Suprapubic skin (tissue), 4 donors: ENCODE results near the gene SPATS2. TPM values are rescaled to one million over a fixed set of nuclear protein-coding genes. Genes with fewer than 3 reads are reported as not detected.

Experiments used
- DNase-seq, 2 donors: peaks; one replicate each; pipeline ENCODE4 v3.0.0-alpha.2; 2019; ENCODE audit warnings: low spot score in 2 of 2
- H3K27ac ChIP-seq: fragments of 200-600 bp; sonication (generic); one replicate; pipeline ENCODE4 v1.5.1; 2019
- H3K27me3 ChIP-seq: fragments of 200-600 bp; sonication (generic); one replicate; pipeline ENCODE4 v1.5.1; 2019
- H3K36me3 ChIP-seq: fragments of 200-600 bp; sonication (generic); one replicate; pipeline ENCODE4 v1.5.1; 2019
- H3K4me1 ChIP-seq: fragments of 200-600 bp; sonication (generic); one replicate; pipeline ENCODE4 v1.5.1; 2019
- H3K4me3 ChIP-seq: fragments of 200-600 bp; sonication (generic); one replicate; pipeline ENCODE4 v1.5.1; 2019; ENCODE audit warnings: mild to moderate bottlenecking
- H3K9me3 ChIP-seq: fragments of 200-600 bp; sonication (generic); one replicate; pipeline ENCODE4 v1.5.1; 2019
- EP300 ChIP-seq: sonication (generic); formaldehyde crosslinking; IDR thresholded peaks from one replicate; pipeline ENCODE4 v1.6.1; 2017; ENCODE audit warnings: antibody characterized with exemption
- POLR2A ChIP-seq, 2 donors: fragments of 450-650 bp; IDR thresholded peaks; one replicate each; pipeline ENCODE4 v1.6.1; 2017; ENCODE audit warnings: antibody characterized with exemption in 2 of 2, mild to moderate bottlenecking in 2 of 2, moderate library complexity in 2 of 2
- POLR2AphosphoS5 ChIP-seq, 3 donors: sonication (generic); formaldehyde crosslinking; IDR thresholded peaks; one replicate each; pipeline ENCODE4 v1.6.1; 2017; ENCODE audit warnings: antibody characterized with exemption in 3 of 3
- WGBS: methylation state at CpG from one replicate; pipeline ENCODE4 v1.1.5; 2018; 5-methylcytosine and 5-hydroxymethylcytosine counted together
- total RNA-seq, 4 donors: library from RNA; depleted of rRNA; stranded (reverse); fragments of >200 nt; gene quantifications; one replicate each; pipeline ENCODE4 v1.1.0, GENCODE V29; 2016
- TF ChIP-seq, protein P1 (sequence below), 2 donors: fragments of 200-600 bp in 1 of 2; fragments of 450-650 bp in 1 of 2; sonication (generic) in 1 of 2; IDR thresholded peaks; one replicate each; pipeline ENCODE4 v1.5.1; 2016 to 2019; ENCODE audit warnings: antibody characterized with exemption in 2 of 2, mild to moderate bottlenecking in 1 of 2, moderate library complexity in 1 of 2

The SPATS2 gene
- total RNA-seq, 4 donors from 2014 or later, result 22.7 to 42.6 (median 27.2) TPM

DNA sequence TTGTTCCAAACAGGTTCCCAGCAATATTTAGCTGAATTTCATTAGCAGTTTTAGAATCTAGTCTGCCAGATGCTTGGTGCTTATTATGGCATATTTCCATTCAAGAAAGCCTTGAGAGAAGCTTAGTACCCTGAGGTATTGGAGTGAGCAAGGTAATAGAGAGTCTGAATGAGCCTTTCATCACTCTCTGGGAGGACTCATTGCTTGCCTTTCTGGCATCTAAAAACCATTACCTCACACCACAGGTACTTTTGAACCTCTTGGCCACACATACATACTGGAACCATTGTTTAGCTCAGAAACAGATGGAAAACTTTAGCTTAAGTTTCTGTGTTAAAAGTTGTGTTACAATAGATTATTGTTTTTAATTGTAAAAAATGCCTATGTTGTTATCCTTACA, 144.1 kb downstream of the SPATS2 start:
- peaks cover 3% of the 10 kb centered on the region for H3K36me3 ChIP-seq
- H3K9me3 ChIP-seq, result no peaks in the 10 kb centered on the region
- no peak for TF ChIP-seq EP300
- TF ChIP-seq, protein P1, sequence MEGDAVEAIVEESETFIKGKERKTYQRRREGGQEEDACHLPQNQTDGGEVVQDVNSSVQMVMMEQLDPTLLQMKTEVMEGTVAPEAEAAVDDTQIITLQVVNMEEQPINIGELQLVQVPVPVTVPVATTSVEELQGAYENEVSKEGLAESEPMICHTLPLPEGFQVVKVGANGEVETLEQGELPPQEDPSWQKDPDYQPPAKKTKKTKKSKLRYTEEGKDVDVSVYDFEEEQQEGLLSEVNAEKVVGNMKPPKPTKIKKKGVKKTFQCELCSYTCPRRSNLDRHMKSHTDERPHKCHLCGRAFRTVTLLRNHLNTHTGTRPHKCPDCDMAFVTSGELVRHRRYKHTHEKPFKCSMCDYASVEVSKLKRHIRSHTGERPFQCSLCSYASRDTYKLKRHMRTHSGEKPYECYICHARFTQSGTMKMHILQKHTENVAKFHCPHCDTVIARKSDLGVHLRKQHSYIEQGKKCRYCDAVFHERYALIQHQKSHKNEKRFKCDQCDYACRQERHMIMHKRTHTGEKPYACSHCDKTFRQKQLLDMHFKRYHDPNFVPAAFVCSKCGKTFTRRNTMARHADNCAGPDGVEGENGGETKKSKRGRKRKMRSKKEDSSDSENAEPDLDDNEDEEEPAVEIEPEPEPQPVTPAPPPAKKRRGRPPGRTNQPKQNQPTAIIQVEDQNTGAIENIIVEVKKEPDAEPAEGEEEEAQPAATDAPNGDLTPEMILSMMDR (IDR thresholded peaks at IDR 0.05), result no peak
- no peak for TF ChIP-seq POLR2AphosphoS5 (IDR thresholded peaks at IDR 0.05)
- no peak for TF ChIP-seq POLR2A (IDR thresholded peaks at IDR 0.05)
- H3K27me3 ChIP-seq, result no peaks in the 10 kb centered on the region
- H3K27ac ChIP-seq, result no peak overlapping the region
- DNase-seq, result no peak
- peaks cover 4% of the 10 kb centered on the region for H3K4me1 ChIP-seq
- no peak overlapping the region for H3K4me3 ChIP-seq

DNA sequence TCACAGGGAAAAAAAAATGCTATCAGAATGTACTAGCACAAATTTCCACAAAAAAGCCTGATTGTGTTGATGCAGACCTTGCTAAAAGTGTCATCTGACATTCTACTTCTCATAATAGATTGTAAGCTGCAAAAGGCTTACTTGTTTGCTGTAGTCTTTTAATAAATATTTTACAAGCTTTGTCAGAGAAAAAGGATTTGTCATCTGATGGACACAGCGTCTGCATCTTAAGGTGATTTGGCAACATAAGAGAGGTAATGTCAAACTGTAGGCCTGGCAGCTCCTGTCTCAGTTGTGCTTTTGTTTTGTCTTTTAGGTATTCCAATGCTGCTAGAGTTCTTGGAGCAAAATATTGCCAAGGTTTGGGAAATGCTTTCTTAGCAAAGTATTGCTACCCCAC, 145.3 kb downstream of the SPATS2 start:
- peaks cover 3% of the 10 kb centered on the region for H3K36me3 ChIP-seq
- H3K27me3 ChIP-seq, result no peaks in the 10 kb centered on the region
- no peak overlapping the region for H3K27ac ChIP-seq
- H3K4me1 ChIP-seq, result peaks cover 4% of the 10 kb centered on the region
- DNase-seq, result no peak
- WGBS, result 77% methylated on average over 1 of the region's 1 CpG
- no peak for TF ChIP-seq EP300
- no peak for TF ChIP-seq POLR2A (IDR thresholded peaks at IDR 0.05)
- TF ChIP-seq POLR2AphosphoS5 (IDR thresholded peaks at IDR 0.05), result no peak
- TF ChIP-seq, protein P1 (IDR thresholded peaks at IDR 0.05), result no peak
- H3K9me3 ChIP-seq, result no peaks in the 10 kb centered on the region
- H3K4me3 ChIP-seq, result no peak overlapping the region

DNA sequence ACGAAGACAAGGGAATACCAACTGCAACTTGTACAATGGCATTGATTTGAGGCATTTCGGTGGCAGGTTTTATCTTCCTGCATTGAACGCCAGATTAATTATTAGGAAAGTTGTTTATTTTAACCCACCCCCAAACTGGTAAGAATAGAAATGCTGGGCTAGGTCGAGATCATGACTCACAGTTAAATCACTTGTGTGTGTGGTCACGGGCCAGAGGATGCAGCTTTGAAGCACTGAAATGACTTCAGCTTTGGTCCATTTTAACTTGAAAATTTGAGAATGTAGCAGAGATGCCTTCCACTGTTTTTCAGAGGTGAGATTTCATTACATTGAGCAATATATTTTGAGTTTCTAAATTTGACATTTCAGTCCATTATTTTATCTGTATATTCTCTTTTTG, 148.0 kb downstream of the SPATS2 start:
- Histone ChIP-seq H3K4me1 (peaks cover 4% of the 10 kb centered on the region), H3K9me3 (no peaks in the 10 kb centered on the region), H3K36me3 (peaks cover 7% of the 10 kb centered on the region), H3K4me3 (no peak overlapping the region), H3K27me3 (no peaks in the 10 kb centered on the region), H3K27ac (no peak overlapping the region)
- 72% methylated on average over 5 of the region's 5 CpGs for WGBS
- TF ChIP-seq POLR2AphosphoS5 (IDR thresholded peaks at IDR 0.05), result no peak
- no peak for DNase-seq

DNA sequence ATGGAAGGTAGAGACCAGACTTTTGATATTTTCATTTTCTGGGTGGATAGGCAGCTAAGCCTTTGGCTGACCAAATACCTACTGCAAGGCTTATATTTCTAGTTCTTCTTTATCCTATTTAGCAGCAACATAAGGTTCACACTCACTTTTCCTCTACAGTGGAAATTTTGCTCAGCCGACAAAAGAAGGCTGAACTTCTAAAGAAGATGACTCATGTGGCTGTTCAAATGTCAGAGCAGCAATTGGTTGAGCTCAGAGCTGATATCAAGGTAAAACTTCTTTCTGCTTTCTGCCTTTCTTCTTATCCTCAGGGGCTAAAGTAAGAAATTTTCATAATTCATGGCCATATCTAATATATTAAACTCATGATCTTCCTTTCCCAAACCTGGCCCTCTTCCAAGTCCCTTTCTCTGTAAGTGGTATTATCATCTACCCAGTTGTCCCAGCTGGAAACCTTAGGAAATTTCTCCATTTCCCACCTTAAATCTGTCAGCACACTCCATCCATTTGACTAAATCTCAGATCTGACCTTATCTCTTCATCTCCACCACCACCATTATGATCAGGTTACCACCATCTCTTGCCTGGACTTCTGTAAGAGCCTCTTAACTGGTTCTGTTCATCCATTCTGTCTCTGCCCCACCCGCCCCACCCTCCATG, 151.8 kb downstream of the SPATS2 start:
- TF ChIP-seq, protein P1 (IDR thresholded peaks at IDR 0.05), result no peak
- TF ChIP-seq POLR2A (IDR thresholded peaks at IDR 0.05) (no peak), POLR2AphosphoS5 (IDR thresholded peaks at IDR 0.05) (no peak), EP300 (no peak)
- Histone ChIP-seq H3K36me3 (peaks cover 26% of the 10 kb centered on the region), H3K27me3 (no peaks in the 10 kb centered on the region), H3K27ac (no peak overlapping the region), H3K4me3 (no peak overlapping the region), H3K4me1 (no peaks in the 10 kb centered on the region), H3K9me3 (no peaks in the 10 kb centered on the region)
- no peak for DNase-seq
- 75% methylated on average over 2 of the region's 2 CpGs for WGBS

DNA sequence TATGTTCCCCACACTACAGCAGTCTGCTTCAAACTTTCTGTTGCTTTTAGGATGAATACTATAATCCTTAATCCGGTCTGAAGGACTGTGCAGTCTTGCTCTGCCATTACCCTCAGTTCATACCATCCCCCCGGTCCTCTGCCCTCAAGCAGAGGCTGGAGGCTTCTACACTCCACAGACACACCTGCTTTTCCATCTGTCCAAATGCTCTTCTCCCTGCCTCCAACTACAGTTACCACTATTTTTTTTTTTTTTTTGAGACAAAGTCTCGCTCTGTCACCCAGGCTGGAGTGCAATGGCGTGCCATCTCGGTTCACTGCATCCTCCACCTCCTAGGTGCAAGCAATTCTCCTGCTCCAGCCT, 152.3 kb downstream of the SPATS2 start:
- Histone ChIP-seq H3K27ac (no peak overlapping the region), H3K4me1 (no peaks in the 10 kb centered on the region), H3K4me3 (no peak overlapping the region), H3K9me3 (no peaks in the 10 kb centered on the region), H3K36me3 (peaks cover 28% of the 10 kb centered on the region), H3K27me3 (no peaks in the 10 kb centered on the region)
- DNase-seq, result no peak
- WGBS, result 93% methylated on average over 5 of the region's 5 CpGs
- TF ChIP-seq POLR2A (IDR thresholded peaks at IDR 0.05) (no peak), EP300 (no peak), POLR2AphosphoS5 (IDR thresholded peaks at IDR 0.05) (no peak)
- TF ChIP-seq, protein P1 (IDR thresholded peaks at IDR 0.05), result no peak

DNA sequence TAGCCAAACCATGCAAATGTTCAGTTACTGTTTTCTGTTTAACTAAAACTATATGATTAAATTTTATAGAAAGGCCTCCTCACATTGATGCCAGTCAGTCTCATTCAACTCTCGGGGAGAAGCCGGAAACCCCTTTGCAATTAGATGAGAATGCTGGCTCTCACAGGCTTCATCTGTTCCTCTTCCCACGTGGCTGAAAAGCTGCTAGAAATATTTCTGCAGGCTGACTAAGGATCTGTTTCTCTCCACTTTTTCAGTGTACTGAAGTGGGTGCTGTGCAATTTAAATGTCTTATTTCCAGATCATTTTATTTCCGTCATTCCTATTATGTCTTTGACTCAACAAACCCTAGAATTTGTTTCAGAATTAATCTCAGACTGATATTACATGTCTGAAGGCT, 154.1 kb downstream of the SPATS2 start:
- 94% methylated on average over 4 of the region's 4 CpGs for WGBS
- TF ChIP-seq POLR2AphosphoS5 (IDR thresholded peaks at IDR 0.05) (no peak), POLR2A (IDR thresholded peaks at IDR 0.05) (no peak), EP300 (no peak)
- TF ChIP-seq, protein P1 (IDR thresholded peaks at IDR 0.05), result no peak
- Histone ChIP-seq H3K9me3 (no peaks in the 10 kb centered on the region), H3K27ac (no peak overlapping the region), H3K36me3 (peaks cover 46% of the 10 kb centered on the region), H3K4me3 (no peak overlapping the region), H3K27me3 (no peaks in the 10 kb centered on the region), H3K4me1 (no peaks in the 10 kb centered on the region)
- no peak for DNase-seq
